Liver (tissue), 9 donors: ENCODE measurements around the gene PAX7. TPM values are rescaled to one million over a fixed set of nuclear protein-coding genes. Genes with fewer than 3 reads are reported as not detected.

ENCODE experiments used
- DNase-seq: peaks from one replicate; pipeline ENCODE4 v3.0.0-alpha.2; 2017; ENCODE audit warnings: low spot score
- H3K27ac ChIP-seq, 2 donors: one replicate each; pipeline ENCODE4 v1.7.0; 2013; ENCODE audit warnings: inconsistent platforms in 2 of 2, low read length in 2 of 2, control low read depth in 1 of 2, low read depth in 1 of 2, mild to moderate bottlenecking in 1 of 2
- H3K27me3 ChIP-seq, 4 donors: one replicate each; pipeline versions ENCODE4 v1.6.1 to v1.7.0; 2013; ENCODE audit warnings: low read length in 3 of 4, inconsistent platforms in 1 of 4, mild to moderate bottlenecking in 1 of 4, moderate library complexity in 1 of 4; ENCODE audit not compliant: control insufficient read depth in 4 of 4, insufficient read depth in 4 of 4
- H3K36me3 ChIP-seq, 4 donors: one replicate each; pipeline versions ENCODE4 v1.6.1 to v1.7.0; 2013; ENCODE audit warnings: low read length in 3 of 4, mild to moderate bottlenecking in 3 of 4, low read depth in 1 of 4, moderate library complexity in 1 of 4; ENCODE audit not compliant: control insufficient read depth in 4 of 4, insufficient read depth in 3 of 4
- H3K4me1 ChIP-seq, 4 donors: one replicate each; pipeline versions ENCODE4 v1.6.1 to v1.7.0; 2013; ENCODE audit warnings: low read length in 3 of 4, mild to moderate bottlenecking in 3 of 4, moderate library complexity in 1 of 4; ENCODE audit not compliant: control insufficient read depth in 4 of 4, insufficient read depth in 4 of 4
- H3K4me3 ChIP-seq, 3 donors: one replicate each; pipeline versions ENCODE4 v1.6.1 to v1.7.0; 2013; ENCODE audit warnings: low read length in 3 of 3, control low read depth in 1 of 3, low read depth in 1 of 3, mild to moderate bottlenecking in 1 of 3
- H3K9ac ChIP-seq, 2 donors: one replicate each; pipeline ENCODE4 v1.7.0; 2013; ENCODE audit warnings: low read length in 2 of 2, mild to moderate bottlenecking in 2 of 2, moderate library complexity in 2 of 2, control low read depth in 1 of 2, low read depth in 1 of 2
- H3K9me3 ChIP-seq, 4 donors: one replicate each; pipeline versions ENCODE4 v1.6.1 to v1.7.0; 2013; ENCODE audit warnings: low read length in 3 of 4; ENCODE audit not compliant: control insufficient read depth in 4 of 4
- EGR1 ChIP-seq, 2 donors: IDR thresholded peaks; 2 replicates each; pipeline ENCODE4 v1.6.1; 2016 to 2018; ENCODE audit warnings: antibody characterized with exemption in 2 of 2, low read depth in 2 of 2
- FOXA1 ChIP-seq: IDR thresholded peaks from 2 replicates; pipeline ENCODE4 v1.6.1; 2016; ENCODE audit warnings: antibody characterized with exemption
- FOXA2 ChIP-seq: IDR thresholded peaks from 2 replicates; pipeline ENCODE4 v1.6.1; 2016; ENCODE audit warnings: antibody characterized with exemption
- GABPA ChIP-seq, 2 donors: IDR thresholded peaks in 1 of 2; conservative IDR thresholded peaks in 1 of 2; 2 replicates each; pipeline ENCODE4 v1.6.1; 2016; ENCODE audit warnings: antibody characterized with exemption in 2 of 2, mild to moderate bottlenecking in 1 of 2, moderate library complexity in 1 of 2
- HNF4A ChIP-seq, 2 donors: conservative IDR thresholded peaks; 2 replicates each; pipeline ENCODE4 v1.6.1; 2016; ENCODE audit warnings: antibody characterized with exemption in 2 of 2, mild to moderate bottlenecking in 2 of 2
- HNF4G ChIP-seq: IDR thresholded peaks from 2 replicates; pipeline ENCODE4 v1.6.1; 2016; ENCODE audit warnings: antibody characterized with exemption
- JUND ChIP-seq, 2 donors: IDR thresholded peaks; 2 replicates each; pipeline ENCODE4 v1.6.1; 2016; ENCODE audit warnings: antibody characterized with exemption in 2 of 2
- MAX ChIP-seq: IDR thresholded peaks from 2 replicates; pipeline ENCODE4 v1.6.1; 2016; ENCODE audit warnings: antibody characterized with exemption
- NR2F2 ChIP-seq: IDR thresholded peaks from 2 replicates; pipeline ENCODE4 v1.6.1; 2016; ENCODE audit warnings: antibody characterized with exemption
- RAD21 ChIP-seq, 2 donors: IDR thresholded peaks; 2 replicates each; pipeline ENCODE4 v1.6.1; 2016; ENCODE audit warnings: antibody characterized with exemption in 2 of 2, mild to moderate bottlenecking in 2 of 2
- RXRA ChIP-seq, 2 donors: IDR thresholded peaks; 2 replicates each; pipeline ENCODE4 v1.6.1; 2017 to 2018; ENCODE audit warnings: antibody characterized with exemption in 2 of 2, mild to moderate bottlenecking in 1 of 2
- SP1 ChIP-seq: IDR thresholded peaks from 2 replicates; pipeline ENCODE4 v1.6.1; 2018; ENCODE audit warnings: antibody characterized with exemption, mild to moderate bottlenecking
- TAF1 ChIP-seq: conservative IDR thresholded peaks from 2 replicates; pipeline ENCODE4 v1.6.1; 2016; ENCODE audit warnings: antibody characterized with exemption, mild to moderate bottlenecking
- YY1 ChIP-seq: IDR thresholded peaks from 2 replicates; pipeline ENCODE4 v1.6.1; 2016; ENCODE audit warnings: antibody characterized with exemption, mild to moderate bottlenecking
- ZBTB33 ChIP-seq: IDR thresholded peaks from 2 replicates; pipeline ENCODE4 v1.6.1; 2016; ENCODE audit warnings: antibody characterized with exemption
- WGBS: extraction: QIAGEN DNeasy Blood & Tissue Kit; methylation state at CpG from one replicate; pipeline ENCODE4 v1.1.7; 2013; 5-methylcytosine and 5-hydroxymethylcytosine counted together
- polyA plus RNA-seq, 2 donors: library from polyadenylated mRNA; stranded (reverse) in 1 of 2; unstranded in 1 of 2; fragments of 200-250 nt in 1 of 2; fragments of >200 nt in 1 of 2; fragmentation: Nextera tagmentation in 1 of 2; extraction: Ambion mirVana in 1 of 2; gene quantifications; one replicate each; pipeline versions ENCODE4 v1.2.1 to v1.2.3, GENCODE V29; 2013 to 2015
- total RNA-seq, 2 donors: library from RNA; depleted of rRNA; stranded (reverse); fragments of >200 nt; gene quantifications; one replicate each; pipeline ENCODE4 v1.2.3, GENCODE V29; 2014
- TF ChIP-seq, protein P1 (sequence below): fragments of 150-350 bp; IDR thresholded peaks from 2 replicates; pipeline ENCODE4 v1.5.1; 2017; ENCODE audit warnings: improper control_type of control experiment, low read depth, low read length; ENCODE audit not compliant: missing input control
- TF ChIP-seq, protein P2 (sequence below): IDR thresholded peaks from 2 replicates; pipeline ENCODE4 v1.6.1; 2016; ENCODE audit warnings: antibody characterized with exemption, mild to moderate bottlenecking
- TF ChIP-seq, protein P3 (sequence below): IDR thresholded peaks from 2 replicates; pipeline ENCODE4 v1.6.1; 2016; ENCODE audit warnings: antibody characterized with exemption
- donor health status: healthy.
- donor health status: healthy.
- donor health status: healthy.
- donor health status: healthy.
- donor health status: healthy.

Gene PAX7
- total and polyA plus RNA-seq, 4 donors, result not detected

GRCh38 chr1:18633422-18634155, 2.9 kb downstream of the PAX7 start:
- peaks cover 0 to 1% (median 0%) of the 10 kb centered on the region in 4 donors for H3K36me3 ChIP-seq
- no peak overlapping the region for H3K4me3 ChIP-seq
- peaks cover 2 to 4% (median 3%) of the 10 kb centered on the region in 4 donors for H3K4me1 ChIP-seq
- peaks cover 18 to 40% (median 28%) of the 10 kb centered on the region in 4 donors for H3K27me3 ChIP-seq
- no peak for DNase-seq
- no peaks in the 10 kb centered on the region for H3K9me3 ChIP-seq
- TF ChIP-seq SP1, result no peak
- no peak for TF ChIP-seq MAX
- TF ChIP-seq, protein P1, sequence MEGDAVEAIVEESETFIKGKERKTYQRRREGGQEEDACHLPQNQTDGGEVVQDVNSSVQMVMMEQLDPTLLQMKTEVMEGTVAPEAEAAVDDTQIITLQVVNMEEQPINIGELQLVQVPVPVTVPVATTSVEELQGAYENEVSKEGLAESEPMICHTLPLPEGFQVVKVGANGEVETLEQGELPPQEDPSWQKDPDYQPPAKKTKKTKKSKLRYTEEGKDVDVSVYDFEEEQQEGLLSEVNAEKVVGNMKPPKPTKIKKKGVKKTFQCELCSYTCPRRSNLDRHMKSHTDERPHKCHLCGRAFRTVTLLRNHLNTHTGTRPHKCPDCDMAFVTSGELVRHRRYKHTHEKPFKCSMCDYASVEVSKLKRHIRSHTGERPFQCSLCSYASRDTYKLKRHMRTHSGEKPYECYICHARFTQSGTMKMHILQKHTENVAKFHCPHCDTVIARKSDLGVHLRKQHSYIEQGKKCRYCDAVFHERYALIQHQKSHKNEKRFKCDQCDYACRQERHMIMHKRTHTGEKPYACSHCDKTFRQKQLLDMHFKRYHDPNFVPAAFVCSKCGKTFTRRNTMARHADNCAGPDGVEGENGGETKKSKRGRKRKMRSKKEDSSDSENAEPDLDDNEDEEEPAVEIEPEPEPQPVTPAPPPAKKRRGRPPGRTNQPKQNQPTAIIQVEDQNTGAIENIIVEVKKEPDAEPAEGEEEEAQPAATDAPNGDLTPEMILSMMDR, result no peak
- TF ChIP-seq YY1, result no peak
- no peak for TF ChIP-seq GABPA (IDR thresholded peaks at IDR 0.05 in 1 of 2, conservative IDR thresholded peaks at IDR 0.05 in 1 of 2)
- 6% methylated on average over 15 of the region's 15 CpGs for WGBS
- H3K27ac ChIP-seq, result no peak overlapping the region
- no peak overlapping the region for H3K9ac ChIP-seq

- TF ChIP-seq, protein P2, sequence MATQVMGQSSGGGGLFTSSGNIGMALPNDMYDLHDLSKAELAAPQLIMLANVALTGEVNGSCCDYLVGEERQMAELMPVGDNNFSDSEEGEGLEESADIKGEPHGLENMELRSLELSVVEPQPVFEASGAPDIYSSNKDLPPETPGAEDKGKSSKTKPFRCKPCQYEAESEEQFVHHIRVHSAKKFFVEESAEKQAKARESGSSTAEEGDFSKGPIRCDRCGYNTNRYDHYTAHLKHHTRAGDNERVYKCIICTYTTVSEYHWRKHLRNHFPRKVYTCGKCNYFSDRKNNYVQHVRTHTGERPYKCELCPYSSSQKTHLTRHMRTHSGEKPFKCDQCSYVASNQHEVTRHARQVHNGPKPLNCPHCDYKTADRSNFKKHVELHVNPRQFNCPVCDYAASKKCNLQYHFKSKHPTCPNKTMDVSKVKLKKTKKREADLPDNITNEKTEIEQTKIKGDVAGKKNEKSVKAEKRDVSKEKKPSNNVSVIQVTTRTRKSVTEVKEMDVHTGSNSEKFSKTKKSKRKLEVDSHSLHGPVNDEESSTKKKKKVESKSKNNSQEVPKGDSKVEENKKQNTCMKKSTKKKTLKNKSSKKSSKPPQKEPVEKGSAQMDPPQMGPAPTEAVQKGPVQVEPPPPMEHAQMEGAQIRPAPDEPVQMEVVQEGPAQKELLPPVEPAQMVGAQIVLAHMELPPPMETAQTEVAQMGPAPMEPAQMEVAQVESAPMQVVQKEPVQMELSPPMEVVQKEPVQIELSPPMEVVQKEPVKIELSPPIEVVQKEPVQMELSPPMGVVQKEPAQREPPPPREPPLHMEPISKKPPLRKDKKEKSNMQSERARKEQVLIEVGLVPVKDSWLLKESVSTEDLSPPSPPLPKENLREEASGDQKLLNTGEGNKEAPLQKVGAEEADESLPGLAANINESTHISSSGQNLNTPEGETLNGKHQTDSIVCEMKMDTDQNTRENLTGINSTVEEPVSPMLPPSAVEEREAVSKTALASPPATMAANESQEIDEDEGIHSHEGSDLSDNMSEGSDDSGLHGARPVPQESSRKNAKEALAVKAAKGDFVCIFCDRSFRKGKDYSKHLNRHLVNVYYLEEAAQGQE, result no peak
- TF ChIP-seq RAD21 (IDR thresholded peaks at IDR 0.05), result no peak
- TF ChIP-seq, protein P3, sequence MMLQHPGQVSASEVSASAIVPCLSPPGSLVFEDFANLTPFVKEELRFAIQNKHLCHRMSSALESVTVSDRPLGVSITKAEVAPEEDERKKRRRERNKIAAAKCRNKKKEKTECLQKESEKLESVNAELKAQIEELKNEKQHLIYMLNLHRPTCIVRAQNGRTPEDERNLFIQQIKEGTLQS, result no peak
- no peak for TF ChIP-seq MAX
- no peak for TF ChIP-seq TAF1
- no peak for TF ChIP-seq HNF4G
- TF ChIP-seq RXRA (IDR thresholded peaks at IDR 0.05), result no peak
- no peak for TF ChIP-seq SP1
- TF ChIP-seq FOXA1, result no peak
- no peak for TF ChIP-seq FOXA2
- no peak for TF ChIP-seq EGR1 (IDR thresholded peaks at IDR 0.05; ENCODE audit: low read depth in 2 of 2)
- TF ChIP-seq GABPA (IDR thresholded peaks at IDR 0.05 in 1 of 2, conservative IDR thresholded peaks at IDR 0.05 in 1 of 2), result no peak
- TF ChIP-seq ZBTB33, result no peak
- TF ChIP-seq JUND (IDR thresholded peaks at IDR 0.05), result no peak
- no peak for TF ChIP-seq NR2F2
- TF ChIP-seq, protein P1, result no peak
- TF ChIP-seq HNF4A (conservative IDR thresholded peaks at IDR 0.05), result no peak
- no peak for TF ChIP-seq YY1
- Histone ChIP-seq H3K36me3 (peaks cover 0 to 1% (median 0%) of the 10 kb centered on the region in 4 donors), H3K27ac (no peak overlapping the region), H3K4me1 (peaks cover 2 to 4% (median 3%) of the 10 kb centered on the region in 4 donors), H3K9ac (no peak overlapping the region), H3K27me3 (peaks cover 18 to 41% (median 28%) of the 10 kb centered on the region in 4 donors), H3K4me3 (no peak overlapping the region), H3K9me3 (no peaks in the 10 kb centered on the region)
- DNase-seq, result no peak
- WGBS, result 5% methylated on average over 16 of the region's 16 CpGs
Observed at GRCh38 chr1:18634276-18634675, 3.6 kb downstream of the PAX7 start.
